HG03354 (cell line): Measurements from ENCODE around the gene MVB12B.

ENCODE experiments used
- ATAC-seq: cut with Tn5 transposase; IDR thresholded peaks from one replicate; pipeline ENCODE4 v1.9.1; 2021; ENCODE audit warnings: mild to moderate bottlenecking; ENCODE audit not compliant: unreplicated experiment, poor library complexity, severe bottlenecking

Gene MVB12B

GRCh38 chr9:126327714-126328185 lies 1.1 kb downstream of the MVB12B start:
- ATAC-seq, result no peak

GRCh38 chr9:126328407-126328806 lies 1.8 kb downstream of the MVB12B start:
- ATAC-seq, result no peak

GRCh38 chr9:126329476-126330275 lies 3.0 kb downstream of the MVB12B start:
- no peak for ATAC-seq

GRCh38 chr9:126330536-126330935 lies 3.9 kb downstream of the MVB12B start:
- no peak for ATAC-seq

GRCh38 chr9:126331964-126332748 lies 5.5 kb downstream of the MVB12B start:
- no peak for ATAC-seq

GRCh38 chr9:126334721-126335621 lies 8.3 kb downstream of the MVB12B start:
- no peak for ATAC-seq

- no peak for ATAC-seq
These were observed 9.5 kb downstream of the MVB12B start for GRCh38 chr9:126335837-126336735.

GRCh38 chr9:126336736-126337325 lies 10.2 kb downstream of the MVB12B start:
- no peak for ATAC-seq

- no peak for ATAC-seq
These were observed 11.2 kb downstream of the MVB12B start for GRCh38 chr9:126337729-126338372.

GRCh38 chr9:126338945-126339344 lies 12.3 kb downstream of the MVB12B start:
- ATAC-seq, result no peak

GRCh38 chr9:126341426-126341825 lies 14.8 kb downstream of the MVB12B start:
- ATAC-seq, result no peak

GRCh38 chr9:126341902-126342301 lies 15.3 kb downstream of the MVB12B start:
- ATAC-seq, result no peak

GRCh38 chr9:126342621-126343031 lies 16.0 kb downstream of the MVB12B start:
- ATAC-seq, result no peak

GRCh38 chr9:126343271-126343700 lies 16.7 kb downstream of the MVB12B start:
- ATAC-seq, result no peak

GRCh38 chr9:126346031-126346430 lies 19.4 kb downstream of the MVB12B start:
- ATAC-seq, result no peak

- ATAC-seq, result no peak
These were observed 20.5 kb downstream of the MVB12B start for GRCh38 chr9:126347093-126347492.

- ATAC-seq, result no peak
These were observed 21.5 kb downstream of the MVB12B start for GRCh38 chr9:126347911-126348760.
